HepG2 (cell line): Measurements from ENCODE around the gene TEKT5. TPM values are rescaled to one million over a fixed set of nuclear protein-coding genes. Genes with fewer than 3 reads are reported as not detected.

ENCODE experiments used
- polyA plus RNA-seq, 8 experiments: library from polyadenylated mRNA; depleted of rRNA in 3 of 8; stranded (reverse) in 7 of 8; unstranded in 1 of 8; fragments of >200 nt; fragmentation: Illumina TruSeq in 4 of 8; extraction: Trizol in 4 of 8; gene quantifications; 2 replicates each; pipeline versions ENCODE4 v1.2.1 to v1.2.3, GENCODE V29; 2011 to 2016; ENCODE audit warnings: low read depth in 4 of 8, missing spikeins in 1 of 8, mixed read lengths in 1 of 8; ENCODE audit not compliant: insufficient read depth in 1 of 8
- small RNA-seq, 3 experiments: library from RNA; depleted of rRNA; stranded (forward); fragments of <200 nt; gene quantifications; one replicate each; pipeline ENCODE3, GENCODE V24; 2012; ENCODE audit warnings: low read depth in 2 of 3, low replicate concordance in 1 of 3; ENCODE audit not compliant: insufficient read length in 3 of 3, insufficient read depth in 2 of 3
- total RNA-seq, 5 experiments: library from RNA; depleted of rRNA; stranded (reverse); fragments of >200 nt; fragmentation: Illumina TruSeq; extraction: Trizol; gene quantifications; 2 replicates each; pipeline ENCODE4 v1.2.3, GENCODE V29; 2016; ENCODE audit warnings: low read depth in 1 of 5

TEKT5 gene
- total and polyA plus RNA-seq, 2 of the 13 experiments (the other 11 are each of a cell fraction or from before 2014, with no cell fraction given) = 0.16 TPM; not detected in 1

Small RNAs within 50 kb of the gene (small RNA-seq; reads per million reads assigned to genes)
- 0 reads per million in 3 experiments for gene MTND4LP24
- gene MTND6P33 = 0 reads per million in 3 experiments

Other genes starting within 250 kb of the TEKT5 start
- gene EMP2, start 114.3 kb downstream of the TEKT5 start, total RNA-seq (2016; rRNA removed; fragmentation: Illumina TruSeq; extraction: Trizol) = 13.4 and 24.6 TPM in 2 replicates
- 84.4 and 91.2 TPM in 2 replicates for gene EMP2, start 114.3 kb downstream of the TEKT5 start, polyA plus RNA-seq (2011; rRNA removed)
- gene NUBP1, start 48.9 kb upstream of the TEKT5 start, total RNA-seq (2016; rRNA removed; fragmentation: Illumina TruSeq; extraction: Trizol) = 70.4 and 85.8 TPM in 2 replicates
- 53.5 and 53.9 TPM in 2 replicates for gene NUBP1, start 48.9 kb upstream of the TEKT5 start, polyA plus RNA-seq (2011; rRNA removed)
- not detected in 2 replicates for gene TVP23A, start 123.9 kb upstream of the TEKT5 start, total RNA-seq (2016; rRNA removed; fragmentation: Illumina TruSeq; extraction: Trizol)
- 0.01 TPM in 1 of 2 replicates, not detected in the other for gene TVP23A, start 123.9 kb upstream of the TEKT5 start, polyA plus RNA-seq (2011; rRNA removed)
- gene CIITA, start 182.3 kb upstream of the TEKT5 start, total RNA-seq (2016; rRNA removed; fragmentation: Illumina TruSeq; extraction: Trizol) = 0.09 and 0.11 TPM in 2 replicates
- gene CIITA, start 182.3 kb upstream of the TEKT5 start, polyA plus RNA-seq (2011; rRNA removed) = 0.05 and 0.08 TPM in 2 replicates
- gene DEXI, start 247.5 kb upstream of the TEKT5 start, total RNA-seq (2016; rRNA removed; fragmentation: Illumina TruSeq; extraction: Trizol) = 57.9 and 70.4 TPM in 2 replicates
- 51.5 and 54.4 TPM in 2 replicates for gene DEXI, start 247.5 kb upstream of the TEKT5 start, polyA plus RNA-seq (2011; rRNA removed)
- 10.3 and 13.6 TPM in 2 replicates for gene CLEC16A, start 249.6 kb upstream of the TEKT5 start, total RNA-seq (2016; rRNA removed; fragmentation: Illumina TruSeq; extraction: Trizol)
- 8.5 and 9.5 TPM in 2 replicates for gene CLEC16A, start 249.6 kb upstream of the TEKT5 start, polyA plus RNA-seq (2011; rRNA removed)